DOHH2 (cell line): ENCODE results near the gene DNAJC22.

ENCODE experiments used
- CTCF ChIP-seq: fragments of 200-600 bp; sonication (generic); IDR thresholded peaks from one replicate; pipeline ENCODE4 v1.5.1; 2014; ENCODE audit warnings: antibody characterized with exemption, mild to moderate bottlenecking, low read depth, low read length; ENCODE audit not compliant: poor library complexity, severe bottlenecking
- EZH2phosphoT487 ChIP-seq: fragments of 200-600 bp; sonication (generic); IDR thresholded peaks from 2 replicates; pipeline ENCODE4 v1.6.1; 2017; ENCODE audit warnings: borderline replicate concordance, mild to moderate bottlenecking, antibody characterized with exemption, low read length, moderate library complexity, mixed read lengths

- TF ChIP-seq CTCF (peak; percentile 63), EZH2phosphoT487 (no peak)
Measured at GRCh38 chr12:49331380-49332222, 15.1 kb upstream of the DNAJC22 start.
